Measurements from ENCODE around the gene DNAH10. TPM values are rescaled to one million over a fixed set of nuclear protein-coding genes. Genes with fewer than 3 reads are reported as not detected.

The DNAH10 gene
- total RNA-seq, 1 experiment from 2014 or later: 0.17 TPM

DNA sequence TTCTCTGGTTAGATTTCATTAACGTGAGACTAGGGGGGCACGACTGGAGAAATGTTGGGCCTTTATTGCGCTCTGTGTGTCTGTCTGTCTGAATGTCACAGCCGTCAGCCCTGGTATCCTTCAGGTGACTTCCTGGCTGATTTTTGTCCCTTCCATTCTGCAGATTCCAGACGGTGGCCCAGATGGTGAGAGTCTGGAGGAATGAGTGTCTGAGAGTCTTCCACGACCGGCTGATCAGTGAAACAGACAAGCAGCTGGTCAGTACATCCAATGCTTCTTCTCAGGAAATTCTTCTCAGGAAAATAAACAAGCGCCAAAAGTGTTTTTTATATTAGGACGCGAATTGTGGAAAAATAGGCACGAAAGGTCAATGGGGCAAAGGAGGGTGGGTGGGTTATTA, 117.0 kb downstream of the DNAH10 start:
- Histone ChIP-seq H3K56ac (ENCODE audit: insufficient read length, low read depth, low read length) (no peak overlapping the region), H3K9ac (ENCODE audit: extremely low read depth, insufficient read length, low read length) (no peak overlapping the region)

More for the DNA sequence above, 117.0 kb downstream of the DNAH10 start:
- Histone ChIP-seq H3K27ac (ENCODE audit: insufficient read length, low read depth, low read length) (no peak overlapping the region), H4K5ac (ENCODE audit: insufficient read length, low read depth, low read length) (no peak overlapping the region), H3K79me2 (ENCODE audit: insufficient read depth, low read length) (no peaks in the 10 kb centered on the region), H3K9me3 (ENCODE audit: control insufficient read depth, low read depth, low read length) (no peaks in the 10 kb centered on the region), H2AFZ (ENCODE audit: low read length) (no peak overlapping the region), H3K23me2 (ENCODE audit: insufficient read length, low read depth, low read length, poor library complexity, severe bottlenecking) (no peaks in the 10 kb centered on the region), H2BK5ac (ENCODE audit: insufficient read length, low read length) (no peak overlapping the region), H3K23ac (ENCODE audit: insufficient read length, low read depth, low read length) (no peak overlapping the region), H2BK120ac (ENCODE audit: low read depth, low read length, poor library complexity, severe bottlenecking) (no peak overlapping the region), H3K79me1 (ENCODE audit: insufficient read depth, low read depth, low read length, poor library complexity, severe bottlenecking) (no peaks in the 10 kb centered on the region), H2BK15ac (ENCODE audit: low read depth, low read length) (no peak overlapping the region), H4K91ac (ENCODE audit: insufficient read length, low read depth, low read length) (no peak overlapping the region), H2BK20ac (ENCODE audit: low read depth, low read length, poor library complexity, severe bottlenecking) (no peak overlapping the region), H3K18ac (ENCODE audit: insufficient read length, low read depth, low read length) (no peak overlapping the region), H2AK5ac (ENCODE audit: insufficient read length, low read length) (no peak overlapping the region), H3K4me2 (ENCODE audit: insufficient read depth, insufficient read length, low read length) (no peak overlapping the region), H3T11ph (ENCODE audit: low read length) (no peak overlapping the region), H3K14ac (ENCODE audit: insufficient read depth, low read length) (no peak overlapping the region), H3K4me1 (ENCODE audit: insufficient read depth, low read length) (no peaks in the 10 kb centered on the region), H4K20me1 (ENCODE audit: control insufficient read depth, insufficient read depth, insufficient read length) (no peaks in the 10 kb centered on the region), H3K4ac (ENCODE audit: low read depth, low read length) (no peak overlapping the region), H4K8ac (replicated peaks; ENCODE audit: insufficient read length, low read depth, low read length) (no peak overlapping the region), H3K27me3 (ENCODE audit: insufficient read depth, low read length) (no peaks in the 10 kb centered on the region; the same call in 1 of the 2 replicates), H2BK12ac (ENCODE audit: insufficient read length, low read depth, low read length) (no peak overlapping the region)
- 100% methylated on average over 3 of the region's 11 CpGs for WGBS (ENCODE audit: extremely low coverage, insufficient read length, low lambda C conversion rate)
- no peaks in the 10 kb centered on the region for H3K36me3 Mint-ChIP-seq (ENCODE audit: insufficient read depth in 1 of 3, low read depth in 3 of 3)
- H3K27me3 Mint-ChIP-seq (ENCODE audit: low read depth): peaks cover 80% of the 10 kb centered on the region
- DNase-seq: no peak
- no peaks in the 10 kb centered on the region; a peak in 1 of 5 replicates for H3K9me3 Mint-ChIP-seq
- H3K4me1 Mint-ChIP-seq: no peaks in the 10 kb centered on the region
- H3K27ac Mint-ChIP-seq: peak overlapping the region in 1 of 3 experiments; percentile 29; a peak in 1 of 7 replicates
- TF ChIP-seq CTCF (conservative IDR thresholded peaks at IDR 0.05): no peak
- H3K4me3 Mint-ChIP-seq: no peak overlapping the region

All from H9 (cell line).